Fibroblast of upper back skin (primary cell): Measurements from ENCODE around the gene ABCA6.
"Not testable (repeated sequence)": the region's sequence is repeated elsewhere in the genome, so short reads cannot be mapped to it uniquely, and the experiment has no call there.

Experiments
- DNase-seq: peaks from one replicate; pipeline ENCODE4 v3.0.0-alpha.2; 2013

ABCA6 gene

DNA sequence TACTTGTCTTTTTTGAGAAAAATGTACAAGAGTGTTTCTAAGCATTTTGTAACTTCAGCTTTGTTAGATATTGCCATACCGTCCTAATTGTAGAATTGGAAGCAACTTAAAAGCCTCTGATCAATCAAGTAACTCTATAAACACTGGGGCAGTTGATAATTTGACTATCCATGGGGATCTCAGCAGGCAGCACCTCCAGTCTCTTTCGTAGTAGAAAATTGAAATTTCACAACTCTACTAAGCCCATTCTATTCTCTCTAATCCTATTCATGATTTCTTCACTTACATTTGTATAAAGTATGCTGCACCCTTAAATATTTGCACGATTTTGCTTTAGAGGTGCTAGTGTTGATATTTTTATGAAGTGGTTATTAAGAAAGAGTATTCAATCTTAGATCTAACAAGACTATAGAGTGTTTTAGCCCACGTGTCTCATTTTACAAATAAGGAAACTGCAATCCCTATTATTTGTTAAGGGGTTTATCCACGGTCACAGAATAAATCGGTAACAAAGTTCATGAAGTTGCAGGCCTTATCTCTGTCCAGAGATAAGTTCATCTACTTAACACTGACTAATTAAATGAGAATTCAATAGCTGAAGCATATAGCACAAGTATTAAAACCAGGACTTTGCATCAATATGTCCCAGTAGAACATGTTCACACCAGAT is 10.9 kb downstream of the ABCA6 start:
- no peak for DNase-seq

DNA sequence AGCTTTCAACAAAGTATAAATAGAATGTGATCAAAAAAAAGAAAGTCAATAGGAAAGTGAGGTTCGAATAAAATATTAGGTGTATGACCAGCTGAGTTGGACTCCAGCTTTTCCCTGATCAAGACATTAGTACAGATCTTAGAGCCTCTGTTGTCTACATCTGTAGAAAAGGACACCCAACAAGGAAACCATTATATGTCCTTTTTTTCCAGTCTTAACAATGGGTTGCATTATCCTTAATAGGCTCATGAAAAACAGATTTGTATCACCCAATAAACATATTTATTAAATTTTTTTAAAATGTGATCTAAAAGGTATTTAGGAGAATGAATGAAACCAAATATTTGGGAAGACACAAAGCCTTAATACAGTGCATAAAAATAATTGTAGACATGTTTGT is 18.1 kb downstream of the ABCA6 start:
- no peak for DNase-seq

DNA sequence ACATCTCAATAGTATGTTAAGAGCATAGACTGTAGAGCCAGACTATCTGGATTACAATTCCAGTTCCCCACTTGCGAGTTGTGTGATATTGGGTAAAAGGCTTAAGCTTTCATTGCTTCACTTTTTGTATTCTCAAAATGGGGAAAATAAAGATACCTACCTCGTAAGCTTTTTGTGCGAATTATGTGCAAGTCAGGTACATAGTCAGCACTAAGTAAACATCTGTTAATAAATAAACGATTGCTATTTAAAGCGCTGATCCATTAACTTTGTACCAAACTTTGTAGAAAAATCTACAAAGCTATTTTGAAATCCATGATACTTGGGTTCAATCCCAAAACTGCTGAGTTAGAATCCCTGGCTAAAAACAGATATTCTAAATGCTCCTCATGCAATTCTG is 19.6 kb downstream of the ABCA6 start:
- no peak for DNase-seq

DNA sequence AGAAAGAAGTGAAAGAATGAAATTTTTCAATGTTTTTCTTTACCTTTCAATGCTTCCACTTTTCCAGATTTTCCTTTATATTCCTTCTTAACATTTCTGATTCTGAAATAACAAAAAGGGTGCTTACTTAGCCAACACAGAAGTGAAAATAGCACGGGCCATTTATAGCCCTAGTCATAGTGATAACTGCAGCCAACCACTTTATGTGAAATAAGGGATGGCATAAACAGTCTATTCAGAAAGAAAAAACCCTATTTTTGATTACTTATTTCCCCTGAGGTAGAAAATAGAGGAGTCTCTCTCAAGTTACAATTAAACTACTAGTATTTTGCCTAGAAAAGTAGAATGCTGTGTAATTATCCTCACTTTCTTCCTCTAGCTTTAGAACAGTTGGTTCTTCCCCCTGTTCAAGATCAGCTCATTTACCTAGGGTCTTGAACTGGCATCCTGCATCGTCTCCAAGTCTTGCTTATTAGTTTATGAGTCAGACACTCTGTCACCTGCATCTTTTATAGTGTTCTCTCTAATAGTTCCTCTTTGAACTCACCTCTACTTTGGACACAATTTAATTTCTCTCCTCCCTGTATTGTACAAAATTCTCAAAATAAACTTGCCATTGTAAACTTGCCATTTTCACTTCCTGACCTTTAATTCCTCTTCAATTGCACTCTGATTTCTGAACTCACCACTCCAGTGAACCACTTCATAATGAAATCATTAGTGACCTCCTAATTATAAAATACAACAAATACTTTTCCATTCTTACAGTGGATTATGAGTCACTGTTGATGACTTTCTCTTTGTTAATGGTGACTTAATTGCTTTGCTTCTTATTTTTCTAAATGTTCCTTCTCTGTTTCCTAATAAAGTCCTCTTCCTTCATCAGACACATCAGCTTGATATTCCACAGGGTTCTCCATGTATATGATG is 23.6 kb downstream of the ABCA6 start:
- DNase-seq, result no peak

DNA sequence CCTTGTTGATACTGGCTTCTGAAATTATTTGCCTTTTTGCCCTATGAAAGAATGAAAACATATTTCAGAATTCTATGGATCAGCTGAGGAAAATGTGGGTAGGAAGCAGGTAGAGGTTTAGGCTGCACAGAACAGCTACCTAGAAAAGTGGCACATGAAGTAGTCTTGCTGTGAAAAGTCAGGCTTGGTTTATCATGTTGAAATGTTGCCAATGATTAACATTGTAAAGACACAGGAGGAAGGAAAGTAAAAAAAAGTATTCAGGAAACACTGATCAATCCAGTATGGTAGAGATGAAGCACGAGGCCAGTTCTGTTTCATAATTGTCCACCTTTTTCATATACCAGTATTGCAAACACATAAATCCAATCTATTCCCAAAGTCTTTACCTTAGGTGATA is 29.9 kb downstream of the ABCA6 start:
- no peak for DNase-seq

DNA sequence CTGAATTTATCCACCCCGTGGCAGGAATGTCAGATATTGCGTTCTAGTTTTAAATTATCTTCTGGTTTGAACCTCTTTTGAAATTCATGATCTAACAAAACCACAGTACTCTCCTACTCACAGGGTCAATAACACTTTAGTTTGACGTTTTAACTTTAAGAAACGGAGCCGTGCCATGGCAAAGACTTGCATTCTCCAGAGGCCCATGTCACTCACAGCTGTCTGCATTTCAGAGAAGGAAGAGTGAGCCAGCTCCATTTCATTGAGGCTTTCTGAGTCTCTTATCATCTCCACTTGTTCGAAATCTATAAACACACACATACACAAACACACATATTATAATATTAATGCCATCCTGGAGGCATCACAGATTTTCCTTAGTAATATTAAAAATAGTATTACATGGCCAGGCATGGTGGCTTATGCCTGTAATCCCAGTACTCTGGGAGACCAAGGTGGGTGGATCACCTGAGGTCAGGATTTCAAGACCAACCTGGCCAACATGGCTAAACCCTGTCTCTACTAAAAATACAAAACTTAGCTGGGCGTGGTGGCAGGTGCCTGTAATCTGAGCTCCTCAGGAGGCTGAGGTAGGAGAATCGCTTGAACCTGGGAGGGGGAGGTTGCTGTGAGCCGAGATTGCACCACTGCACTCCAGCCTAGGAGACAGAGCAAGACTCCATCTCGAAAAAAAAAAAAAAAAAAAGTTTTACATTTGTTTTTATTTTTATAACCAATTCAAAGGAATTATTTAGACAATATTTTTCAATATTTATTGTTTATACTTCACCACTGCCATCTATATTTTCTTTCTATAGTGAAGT is 35.6 kb downstream of the ABCA6 start:
- DNase-seq, result no peak

DNA sequence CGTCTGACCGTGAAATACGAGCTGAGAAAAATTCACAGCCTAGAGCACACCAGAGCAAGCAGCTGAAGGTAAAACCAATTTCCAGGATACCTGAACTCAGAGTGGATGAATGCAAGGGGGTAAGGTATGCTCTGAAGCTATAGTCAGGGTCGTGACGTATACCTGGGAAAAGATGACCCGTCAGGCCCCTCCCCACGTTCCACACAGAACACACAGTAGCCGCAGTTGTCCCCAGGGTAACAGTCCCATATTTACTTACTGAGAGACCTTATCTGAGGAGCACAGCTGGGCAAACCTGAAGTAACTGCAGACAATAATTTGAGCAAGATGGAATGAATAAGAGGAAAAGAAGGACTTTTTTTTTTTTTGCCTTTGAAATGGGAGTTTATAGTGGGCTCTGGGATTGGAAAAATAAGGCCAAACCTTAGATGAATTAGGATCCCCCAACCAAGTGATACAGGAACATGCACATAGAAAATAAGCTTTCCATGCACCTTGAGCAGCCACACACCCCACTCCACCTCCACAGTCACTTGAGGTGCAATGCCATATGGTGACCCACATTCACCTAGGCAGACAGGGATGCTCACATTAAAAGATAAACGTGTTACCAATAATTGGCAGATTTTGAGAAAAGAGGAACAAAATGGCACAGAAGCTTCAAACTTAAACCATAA is 38.0 kb downstream of the ABCA6 start:
- DNase-seq, result no peak

DNA sequence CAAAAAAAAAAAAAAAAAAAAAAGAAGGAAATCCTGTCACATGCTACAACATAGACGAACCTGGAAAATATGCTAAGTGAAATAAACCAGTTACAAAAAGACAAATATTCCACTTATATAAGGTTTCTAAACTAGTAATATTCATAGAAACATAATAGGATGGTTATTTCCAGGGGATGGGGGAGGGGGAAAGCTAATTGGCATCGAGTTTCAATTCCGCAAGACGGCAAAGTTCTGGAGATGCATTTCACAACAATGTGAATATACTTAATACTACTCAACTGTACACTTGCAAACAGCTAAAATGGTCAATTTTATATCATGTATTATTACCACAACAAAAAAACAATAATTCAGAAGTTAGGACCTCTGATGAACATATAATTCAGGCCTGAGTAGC is 43.1 kb downstream of the ABCA6 start:
- no peak for DNase-seq

DNA sequence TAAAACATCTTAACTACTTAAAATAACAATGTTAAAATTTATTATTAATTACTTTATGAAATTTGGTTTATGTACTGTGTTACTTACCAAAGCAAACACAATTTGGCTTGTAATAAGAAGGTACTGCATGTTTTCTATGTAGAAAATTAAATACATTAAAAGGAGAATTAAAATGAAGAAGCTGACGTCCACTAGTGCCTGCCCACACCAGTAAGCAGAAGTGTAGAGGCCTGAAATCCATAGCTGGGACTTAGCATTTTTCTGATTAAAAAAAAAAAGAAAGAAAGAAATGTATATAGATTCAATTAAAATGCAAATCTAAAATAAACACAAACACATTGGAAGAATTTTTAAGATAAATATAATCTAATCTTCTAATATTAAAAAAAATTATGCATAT is 45.2 kb downstream of the ABCA6 start:
- DNase-seq, result no peak

DNA sequence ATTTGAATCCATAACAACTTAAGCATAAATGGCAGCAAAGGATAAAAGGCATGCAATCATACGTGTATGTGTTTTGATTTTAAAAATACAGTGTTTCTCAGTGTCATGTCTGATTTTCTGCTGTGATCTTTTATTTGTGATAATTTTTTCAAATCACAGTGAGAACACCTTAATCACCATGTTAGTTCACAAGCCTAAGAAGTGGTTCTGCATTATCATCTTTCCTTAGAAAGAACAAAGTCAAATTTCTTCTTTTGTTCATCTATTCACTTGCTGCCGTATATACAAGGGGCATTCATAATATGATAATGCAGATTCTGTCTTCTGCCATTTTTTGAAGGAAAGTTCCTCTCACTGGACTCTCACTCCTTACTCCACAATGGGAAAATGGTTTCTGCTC is 47.7 kb downstream of the ABCA6 start:
- DNase-seq, result no peak

DNA sequence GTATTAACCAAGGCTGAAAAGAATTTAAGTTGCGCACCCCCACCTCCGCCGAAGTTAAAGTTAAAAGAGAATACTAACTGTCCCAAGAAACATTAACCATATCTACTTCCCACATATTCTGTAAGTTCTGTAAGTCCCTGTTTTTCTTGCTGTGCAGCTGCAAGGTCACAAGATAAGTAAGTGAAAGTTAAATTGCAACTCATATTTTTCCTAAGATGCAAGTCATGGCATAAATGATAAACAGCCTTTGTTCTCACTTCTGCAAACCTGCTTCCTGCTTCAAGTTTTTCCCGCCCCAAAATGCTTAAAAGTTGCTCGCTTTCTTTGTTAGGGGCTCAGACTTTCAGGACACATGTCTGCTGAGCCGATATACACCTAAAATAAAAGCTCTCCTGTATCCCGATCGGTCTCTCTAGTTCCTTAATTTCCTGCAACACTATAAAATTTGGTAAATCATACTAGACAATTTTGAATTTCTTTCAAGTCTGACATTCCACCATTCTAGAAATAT is 48.4 kb downstream of the ABCA6 start:
- no peak for DNase-seq

DNA sequence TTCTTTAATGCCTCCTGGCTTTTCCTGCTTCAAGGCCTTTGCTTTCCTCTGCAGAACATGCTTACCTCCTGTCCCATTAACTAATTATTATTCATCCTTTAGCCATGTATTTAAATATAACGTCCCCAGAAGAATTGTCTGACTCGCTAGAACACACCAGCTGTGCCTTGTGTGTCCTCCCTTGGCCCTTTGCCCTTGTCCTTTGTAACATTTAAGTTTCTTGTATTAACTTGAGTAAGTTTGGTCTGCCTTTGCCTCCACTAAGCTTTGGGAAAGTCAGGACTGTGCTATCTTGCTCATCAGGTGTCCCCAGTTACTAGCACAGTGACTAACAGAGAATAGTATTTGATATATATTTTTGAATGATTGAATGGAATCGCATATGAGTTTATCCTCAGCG is 51.3 kb downstream of the ABCA6 start:
- DNase-seq, result no peak

DNA sequence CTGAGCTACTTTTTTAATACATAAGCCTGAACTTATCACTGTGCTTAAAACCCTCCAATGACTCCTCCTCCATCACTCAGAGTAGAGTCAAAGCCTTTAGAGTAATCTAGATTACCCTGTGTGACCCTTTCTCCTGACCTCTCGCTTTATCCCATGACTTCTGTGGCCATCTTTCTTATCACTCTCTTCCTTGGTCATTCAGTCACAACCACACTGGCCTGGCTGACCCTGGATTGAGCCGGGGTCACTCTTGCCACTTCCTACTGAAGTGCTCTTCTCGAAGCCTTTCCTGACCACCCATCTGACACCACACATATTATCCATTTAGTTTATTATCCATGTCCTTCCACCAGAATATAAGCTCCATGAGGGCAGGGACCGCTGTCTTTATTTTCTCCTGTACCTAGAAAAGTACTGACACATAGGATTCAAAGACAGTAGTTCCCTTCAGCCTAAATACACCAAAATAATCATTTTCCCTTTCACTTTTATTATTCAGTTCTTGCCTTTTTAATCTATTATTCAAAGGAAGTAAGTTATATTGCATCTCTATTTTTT is 53.0 kb downstream of the ABCA6 start:
- DNase-seq, result no peak

DNA sequence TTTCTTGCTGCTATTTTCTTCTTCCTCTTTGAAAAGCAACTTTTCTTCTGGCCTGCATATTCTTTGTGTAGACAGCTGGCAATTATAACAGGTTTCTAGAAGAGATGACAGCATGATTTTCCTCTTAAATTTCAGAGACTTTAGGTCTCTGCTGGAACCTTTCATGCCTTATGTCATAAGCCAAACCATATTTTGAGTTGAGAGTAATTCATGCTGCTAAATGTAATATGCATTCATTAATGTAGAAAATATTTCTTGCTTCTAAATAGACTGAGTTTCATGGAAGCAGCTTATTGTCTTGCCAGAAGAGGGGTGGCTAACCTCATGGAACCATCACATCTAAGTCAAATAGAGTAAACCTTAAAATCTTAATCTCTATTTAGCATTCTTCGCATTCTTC is 55.1 kb downstream of the ABCA6 start:
- no peak for DNase-seq

DNA sequence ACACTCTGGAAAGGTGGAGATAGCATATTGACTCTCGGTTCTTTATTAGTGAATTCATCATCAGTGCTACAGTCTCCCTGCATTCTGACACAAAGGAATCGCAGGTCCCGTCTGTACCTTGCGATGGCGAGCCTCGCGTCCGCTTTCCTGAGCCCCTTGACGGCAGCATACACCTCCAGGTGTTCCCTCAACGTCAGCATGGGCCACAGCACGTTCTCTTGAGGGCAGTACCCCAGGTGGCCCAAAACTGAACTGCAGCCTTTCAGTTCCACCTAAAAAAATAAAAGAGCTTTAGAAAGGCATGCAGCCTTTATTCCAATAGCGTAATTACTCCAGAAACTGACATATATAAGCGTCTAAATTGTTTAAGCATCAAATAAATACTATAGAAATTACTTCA is 56.8 kb downstream of the ABCA6 start:
- no peak for DNase-seq

DNA sequence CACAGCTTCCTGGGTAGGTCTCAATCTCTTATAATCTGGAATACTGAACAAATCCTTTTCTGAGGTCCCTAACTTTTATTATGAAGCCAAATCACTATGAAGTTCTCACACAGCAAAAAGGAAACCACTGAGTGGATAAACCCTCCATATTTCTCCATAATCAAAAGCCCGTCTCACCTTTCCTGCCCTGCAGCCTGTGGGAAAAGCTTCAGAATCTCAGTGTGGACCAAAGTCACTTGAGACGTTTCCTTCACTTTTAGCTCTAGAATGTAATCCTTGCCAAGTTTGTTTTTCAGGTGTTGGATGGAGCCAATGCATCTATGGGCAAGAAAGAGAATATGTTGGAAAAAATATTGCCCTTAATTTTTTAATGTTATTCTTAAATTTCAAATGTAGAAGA is 59.0 kb downstream of the ABCA6 start:
- no peak for DNase-seq

DNA sequence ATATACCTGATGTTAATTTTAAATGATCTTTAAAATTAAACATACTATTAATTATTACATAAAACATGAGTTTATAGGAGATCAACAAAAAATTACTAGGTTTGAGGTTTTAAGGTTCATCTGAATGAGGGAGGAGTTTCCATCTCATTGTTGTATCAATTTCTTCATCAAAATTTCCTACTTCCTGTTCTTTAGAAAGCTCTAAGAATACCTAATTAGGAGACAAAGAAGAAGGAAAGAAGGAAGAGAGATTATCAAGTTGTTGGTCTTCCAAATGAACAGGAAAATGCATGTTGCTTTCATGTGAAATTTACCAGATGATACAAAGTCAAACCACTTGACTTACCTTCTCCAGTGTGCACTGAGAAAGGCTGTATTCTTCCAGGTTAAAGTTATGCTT is 62.8 kb downstream of the ABCA6 start:
- DNase-seq, result no peak

DNA sequence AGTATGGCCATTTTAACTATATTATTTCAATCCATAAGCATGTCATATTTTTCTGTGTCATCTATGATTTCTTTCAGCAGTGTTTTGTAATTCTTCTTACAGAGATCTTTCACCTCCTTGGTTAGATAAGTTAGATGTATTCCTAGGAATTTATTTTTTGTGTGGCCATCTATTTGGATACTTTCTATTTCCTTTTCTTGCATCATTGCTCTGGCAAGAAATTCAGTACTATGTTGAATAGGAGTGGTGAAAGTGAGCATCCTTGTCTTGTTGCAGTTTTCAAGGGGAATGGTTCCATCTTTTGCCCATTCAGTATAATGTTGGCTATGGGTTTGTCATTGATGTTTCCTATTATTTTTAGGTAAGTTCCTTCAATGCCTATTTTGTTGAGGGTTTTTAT is 65.9 kb downstream of the ABCA6 start:
- peak; percentile 26 for DNase-seq

DNA sequence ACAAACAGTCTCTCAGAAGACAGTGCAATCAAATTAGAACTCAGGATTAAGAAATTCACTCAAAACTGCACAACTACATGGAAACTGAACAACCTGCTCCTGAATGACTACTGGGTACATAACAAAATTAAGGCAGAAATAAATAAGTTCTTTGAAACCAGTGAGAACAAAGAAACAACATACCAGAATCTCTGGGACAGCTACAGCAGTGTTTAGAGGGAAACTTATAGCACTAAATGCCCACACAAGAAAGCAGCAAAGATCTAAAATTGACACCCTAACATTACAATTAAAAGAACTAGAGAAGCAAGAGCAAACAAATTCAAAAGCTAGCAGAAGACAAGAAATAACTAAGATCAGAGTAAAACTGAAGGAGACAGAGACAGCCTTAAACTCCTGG is 68.3 kb downstream of the ABCA6 start:
- DNase-seq, result not testable (repeated sequence)

DNA sequence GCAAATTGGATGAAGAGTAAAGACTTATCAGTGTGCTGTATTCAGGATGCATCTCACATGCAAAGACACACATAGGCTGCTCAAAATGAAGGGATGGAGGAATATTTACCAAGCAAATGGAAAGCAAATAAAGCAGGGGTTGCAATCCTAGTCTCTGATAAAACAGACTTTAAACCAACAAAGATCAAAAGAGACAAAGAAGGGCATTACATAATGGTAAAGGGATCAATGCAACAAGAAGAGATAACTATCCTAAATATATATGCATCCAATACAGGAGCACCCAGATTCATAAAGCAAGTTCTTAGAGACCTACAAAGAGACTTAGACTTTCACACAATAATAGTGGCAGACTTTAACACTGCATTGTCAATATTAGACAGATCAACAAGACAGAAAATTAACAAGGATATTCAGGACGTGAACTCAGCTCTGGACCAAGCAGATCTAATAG is 68.9 kb downstream of the ABCA6 start:
- DNase-seq, result not testable (repeated sequence)

DNA sequence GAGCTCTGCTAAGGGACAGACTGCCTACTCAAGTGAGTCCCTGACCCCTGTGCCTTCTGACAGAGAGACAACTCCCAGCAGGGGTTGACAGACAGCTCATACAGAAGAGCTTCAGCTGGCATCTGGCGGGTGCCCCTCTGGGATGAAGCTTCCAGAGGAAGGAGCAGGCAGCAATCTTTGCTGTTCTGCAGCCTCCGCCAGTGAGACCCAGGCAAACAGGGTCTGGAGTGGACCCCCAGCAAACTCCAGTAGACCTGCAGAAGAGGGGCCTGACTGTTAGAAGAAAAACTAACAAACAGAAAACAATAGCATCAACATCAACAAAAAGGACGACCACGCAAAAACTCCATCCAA is 70.5 kb downstream of the ABCA6 start:
- not testable (repeated sequence) for DNase-seq
